COLO829 (cell line): ENCODE results near the gene ATP8A2.

Experiments
- DNase-seq: peaks from one replicate; pipeline ENCODE4 v3.0.0; 2012; ENCODE audit warnings: low spot score

The ATP8A2 gene

GRCh38 chr13:26074706-26075105, 702.9 kb downstream of the ATP8A2 start:
- DNase-seq: no peak
